HTR-8/SVneo (cell line): ENCODE measurements around the gene RAB3IP.

Experiments
- DNase-seq: peaks from one replicate; pipeline ENCODE4 v3.0.0; 2011; ENCODE audit warnings: low spot score, mixed read lengths; ENCODE audit not compliant: insufficient read length
- FAIRE-seq: peaks from 2 replicates; lab custom pipeline; 2011; peaks lifted over from hg19 to GRCh38; lab: Jason Lieb, UNC

The RAB3IP gene

GRCh38 chr12:69738351-69739286 lies at the start of gene RAB3IP:
Gene RAB3IP, plus strand, starts transcription at chr12:69738860. Its CDS starts 16,549 bp downstream, at chr12:69755409.
- DNase-seq (peak; percentile 89), FAIRE-seq (peak; percentile 95)

- FAIRE-seq (no peak), DNase-seq (no peak)
These were observed 49.0 kb upstream of the RAB3IP start for GRCh38 chr12:69689638-69690037.

- FAIRE-seq (no peak), DNase-seq (no peak)
These were observed 44.5 kb upstream of the RAB3IP start for GRCh38 chr12:69694123-69694522.

- no peak for FAIRE-seq
- no peak for DNase-seq
These were observed 40.6 kb upstream of the RAB3IP start for GRCh38 chr12:69698054-69698453.

GRCh38 chr12:69698769-69699540 lies 39.7 kb upstream of the RAB3IP start, which contains the start of gene BEST3:
Gene BEST3, minus strand, starts transcription at chr12:69699303. Its CDS starts 1,505 bp downstream, at chr12:69697798.
- FAIRE-seq, result no peak
- DNase-seq, result no peak

- no peak for DNase-seq
- FAIRE-seq, result no peak
These were observed 36.8 kb upstream of the RAB3IP start for GRCh38 chr12:69701826-69702225.

- DNase-seq, result no peak
- FAIRE-seq, result no peak
These were observed 35.5 kb upstream of the RAB3IP start for GRCh38 chr12:69703146-69703642.

- DNase-seq (no peak), FAIRE-seq (no peak)
These were observed 34.3 kb upstream of the RAB3IP start for GRCh38 chr12:69704357-69704756.

- DNase-seq (no peak), FAIRE-seq (no peak)
These were observed 30.0 kb upstream of the RAB3IP start for GRCh38 chr12:69708649-69709048.

- DNase-seq (no peak), FAIRE-seq (no peak)
These were observed 25.8 kb upstream of the RAB3IP start for GRCh38 chr12:69712826-69713225.

GRCh38 chr12:69714542-69714941 lies 24.1 kb upstream of the RAB3IP start:
- no peak for DNase-seq
- no peak for FAIRE-seq

GRCh38 chr12:69719336-69720316 lies 19.0 kb upstream of the RAB3IP start:
- FAIRE-seq, result no peak

GRCh38 chr12:69720750-69721149 lies 17.9 kb upstream of the RAB3IP start:
- FAIRE-seq, result no peak
- DNase-seq, result no peak

More at GRCh38 chr12:69719336-69720316, 19.0 kb upstream of the RAB3IP start:
- DNase-seq, result no peak

- FAIRE-seq (no peak), DNase-seq (no peak)
These were observed 11.7 kb upstream of the RAB3IP start for GRCh38 chr12:69726922-69727321.

- DNase-seq (no peak), FAIRE-seq (no peak)
These were observed 6.6 kb upstream of the RAB3IP start for GRCh38 chr12:69732088-69732487.

- DNase-seq (no peak), FAIRE-seq (no peak)
These were observed 5.0 kb upstream of the RAB3IP start for GRCh38 chr12:69733638-69734037.

- FAIRE-seq (peak; percentile 13), DNase-seq (peak; percentile 38)
These were observed 879 bp downstream of the RAB3IP start for GRCh38 chr12:69739287-69740191.

- FAIRE-seq (no peak), DNase-seq (no peak)
These were observed 5.4 kb downstream of the RAB3IP start for GRCh38 chr12:69744109-69744508.

GRCh38 chr12:69751476-69751875 lies 12.8 kb downstream of the RAB3IP start:
- DNase-seq (no peak), FAIRE-seq (no peak)
